ENCODE results near the gene REV1.
A peak's percentile ranks its signal among the peaks of the same experiment; 100 is the strongest.
"Not testable (repeated sequence)": the region's sequence is repeated elsewhere in the genome, so short reads cannot be mapped to it uniquely, and the experiment has no call there.

The REV1 gene

GRCh38 chr2:99399795-99400194, 90.0 kb downstream of the REV1 start:
- DNase-seq, result no peak

GRCh38 chr2:99399063-99399462, 90.8 kb downstream of the REV1 start:
- DNase-seq, result no peak

- no peak for DNase-seq
These were observed 91.5 kb downstream of the REV1 start for GRCh38 chr2:99398303-99398702.

GRCh38 chr2:99397266-99397920, 92.4 kb downstream of the REV1 start:
- DNase-seq, result no peak

GRCh38 chr2:99395589-99396130, 94.2 kb downstream of the REV1 start:
- DNase-seq, result no peak

GRCh38 chr2:99389946-99390345, 99.9 kb downstream of the REV1 start:
- DNase-seq, result peak; percentile 32

GRCh38 chr2:99389371-99389770, 100.4 kb downstream of the REV1 start:
- DNase-seq, result no peak

GRCh38 chr2:99388892-99389291, 100.9 kb downstream of the REV1 start:
- DNase-seq, result no peak

- no peak for DNase-seq
These were observed 103.8 kb downstream of the REV1 start for GRCh38 chr2:99386011-99386410.

- DNase-seq, result no peak
These were observed 107.7 kb downstream of the REV1 start for GRCh38 chr2:99382143-99382542.

- peak; percentile 63 for DNase-seq
These were observed 109.3 kb downstream of the REV1 start for GRCh38 chr2:99380376-99381010.

GRCh38 chr2:99377879-99378278, 111.9 kb downstream of the REV1 start:
- DNase-seq, result peak; percentile 65

- DNase-seq, result peak; percentile 48
These were observed 113.5 kb downstream of the REV1 start for GRCh38 chr2:99376254-99376864.

- no peak for DNase-seq
These were observed 115.1 kb downstream of the REV1 start for GRCh38 chr2:99374747-99375146.

GRCh38 chr2:99373144-99373543, 116.7 kb downstream of the REV1 start:
- DNase-seq, result no peak

GRCh38 chr2:99368854-99369253, 121.0 kb downstream of the REV1 start:
- not testable (repeated sequence) for DNase-seq

- DNase-seq, result no peak
These were observed 124.2 kb downstream of the REV1 start for GRCh38 chr2:99365661-99366060.

GRCh38 chr2:99356853-99357252, 133.0 kb downstream of the REV1 start:
- no peak for DNase-seq

- DNase-seq, result not testable (repeated sequence)
These were observed 135.0 kb downstream of the REV1 start for GRCh38 chr2:99354825-99355224.

GRCh38 chr2:99354070-99354469, 135.7 kb downstream of the REV1 start:
- no peak for DNase-seq
